Stimulated activated CD4-positive, alpha-beta T cell treated with anti-CD3 and anti-CD28 coated beads, Interleukin-12 subunit alpha, Interleukin-12 subunit beta, amount 100 ng/mL, for 24 hours (primary cell): ENCODE measurements around the gene HYAL2.
A peak's percentile ranks its signal among the peaks of the same experiment; 100 is the strongest.
"Not testable (repeated sequence)": the region's sequence is repeated elsewhere in the genome, so short reads cannot be mapped to it uniquely, and the experiment has no call there.

Experiments
- DNase-seq, 2 experiments: peaks; one replicate each; pipeline ENCODE4 v3.0.0-alpha.2; 2020; ENCODE audit warnings: low read depth in 2 of 2

The HYAL2 gene

DNA sequence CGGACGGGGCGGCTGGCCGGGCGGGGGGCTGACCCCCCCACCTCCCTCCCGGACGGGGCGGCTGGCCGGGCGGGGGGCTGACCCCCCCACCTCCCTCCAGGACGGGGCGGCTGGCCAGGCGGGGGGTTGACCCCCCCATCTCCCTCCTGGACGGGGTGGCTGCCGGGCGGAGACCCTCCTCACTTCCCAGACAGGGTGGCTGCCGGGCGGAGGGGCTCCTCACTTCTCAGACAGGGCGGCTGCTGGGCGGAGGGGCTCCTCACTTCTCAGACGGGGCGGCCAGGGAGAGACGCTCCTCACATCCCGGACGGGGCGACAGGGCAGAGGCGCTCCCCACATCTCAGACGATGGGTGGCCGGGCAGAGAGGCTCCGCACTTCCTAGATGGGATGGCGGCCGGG, 10.5 kb downstream of the HYAL2 start:
- DNase-seq, result not testable (repeated sequence)

DNA sequence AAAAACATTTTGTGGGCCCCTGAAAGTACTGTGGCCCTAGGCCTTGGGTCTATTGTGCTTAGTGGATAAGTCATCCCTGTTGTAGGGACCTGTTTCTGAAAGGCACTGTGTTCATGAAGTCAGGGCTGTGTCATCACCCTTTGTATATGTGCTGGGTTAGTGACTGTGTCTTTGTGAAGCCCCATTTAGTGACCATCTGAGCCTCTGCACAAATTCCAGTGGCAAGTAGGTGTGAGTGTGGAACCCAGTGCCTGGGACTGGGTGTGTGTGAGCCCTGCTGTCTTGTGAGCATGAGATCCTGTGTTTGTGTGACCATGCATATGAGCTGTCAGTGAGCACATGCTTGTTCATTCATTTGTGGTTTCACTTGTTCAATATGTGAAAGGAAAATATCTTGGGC, 17.9 kb downstream of the HYAL2 start:
- no peak for DNase-seq

DNA sequence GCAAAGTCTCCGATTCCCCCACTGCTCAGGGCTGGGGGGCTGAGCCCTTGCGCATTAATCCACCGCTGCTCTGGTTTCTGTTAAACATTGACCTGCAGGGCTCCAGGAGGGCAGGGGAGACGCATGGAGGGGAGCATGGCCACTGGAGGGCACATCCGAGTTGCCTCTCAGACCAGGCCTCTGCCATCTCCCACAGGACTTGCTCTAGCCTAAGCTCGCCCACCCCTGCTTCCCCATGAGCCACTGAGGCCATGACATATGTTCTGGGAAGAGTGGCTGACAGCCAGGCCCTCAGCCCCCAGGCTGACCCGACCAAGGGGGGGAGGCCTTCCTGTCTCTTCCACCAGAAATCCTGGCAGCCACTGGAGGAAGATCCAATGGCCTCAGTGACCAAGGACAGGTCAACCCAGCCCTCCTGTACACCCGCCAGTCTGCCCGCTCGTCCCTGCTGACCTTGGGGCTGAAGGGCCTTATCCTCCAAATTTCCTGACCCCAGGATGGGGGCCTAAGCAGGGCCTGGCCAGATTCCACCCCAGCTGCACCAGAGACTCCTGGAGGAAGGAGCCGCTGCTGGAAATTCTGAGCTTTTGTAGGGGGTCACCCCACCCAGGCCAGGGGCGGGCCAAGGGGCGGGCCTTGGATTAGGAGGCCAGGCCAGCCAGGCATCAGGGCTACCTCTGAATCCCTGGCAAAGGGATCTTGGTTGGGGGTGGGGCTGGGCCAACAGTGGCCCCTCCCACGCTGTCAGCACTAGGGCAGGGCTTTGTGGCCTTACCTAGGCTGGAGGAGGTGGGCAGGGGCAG, 19.3 kb downstream of the HYAL2 start, which contains the start of gene HYAL1:
Gene HYAL1 (minus strand): TSS at position 562 of the 803 bp plus-strand sequence. CDS start 618 bp downstream, outside the sequence.
- no peak for DNase-seq

DNA sequence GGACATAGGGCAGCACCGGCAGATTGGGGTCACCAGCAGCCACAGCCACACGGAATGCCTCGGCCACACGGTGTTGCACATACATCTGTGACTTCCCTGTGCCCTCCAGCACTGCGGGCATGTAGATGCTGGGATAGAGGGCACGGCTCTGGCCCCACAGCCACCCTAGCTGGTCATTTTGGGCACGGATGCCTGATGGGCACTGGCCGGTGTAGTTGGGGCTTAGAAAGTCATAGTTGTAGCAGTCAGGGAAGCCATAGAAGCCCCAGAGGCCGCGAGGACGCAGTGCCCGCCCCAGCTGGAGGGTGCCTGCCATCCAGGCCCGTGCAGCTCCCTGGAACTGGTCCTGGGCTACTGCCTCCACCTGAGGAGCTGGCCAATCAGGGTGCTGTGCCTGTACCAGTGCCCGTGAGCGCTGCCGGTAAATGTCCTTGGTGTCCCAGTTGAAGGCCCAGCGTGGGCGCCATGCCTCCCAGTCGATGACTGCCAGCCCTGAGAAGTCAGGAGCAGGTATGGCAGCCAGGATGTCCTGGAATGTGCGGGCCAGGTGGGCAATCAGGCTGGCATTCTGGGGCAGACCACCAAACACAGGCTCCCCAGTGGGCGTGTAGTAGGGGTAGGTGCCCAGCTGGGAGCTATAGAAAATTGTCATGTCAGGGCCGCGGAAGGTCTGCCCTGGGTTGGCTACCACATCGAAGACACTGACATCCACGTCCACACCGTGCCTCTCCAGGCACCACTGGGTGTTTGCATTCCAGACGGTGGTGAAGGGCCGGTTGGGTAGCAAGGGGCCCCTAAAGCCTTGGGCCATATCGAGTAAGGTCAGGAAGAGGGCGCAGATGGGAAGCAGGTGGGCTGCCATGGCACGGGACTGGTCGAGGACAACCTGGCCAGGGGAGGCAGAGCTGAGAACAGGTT, 20.2 kb downstream of the HYAL2 start:
- no peak for DNase-seq

DNA sequence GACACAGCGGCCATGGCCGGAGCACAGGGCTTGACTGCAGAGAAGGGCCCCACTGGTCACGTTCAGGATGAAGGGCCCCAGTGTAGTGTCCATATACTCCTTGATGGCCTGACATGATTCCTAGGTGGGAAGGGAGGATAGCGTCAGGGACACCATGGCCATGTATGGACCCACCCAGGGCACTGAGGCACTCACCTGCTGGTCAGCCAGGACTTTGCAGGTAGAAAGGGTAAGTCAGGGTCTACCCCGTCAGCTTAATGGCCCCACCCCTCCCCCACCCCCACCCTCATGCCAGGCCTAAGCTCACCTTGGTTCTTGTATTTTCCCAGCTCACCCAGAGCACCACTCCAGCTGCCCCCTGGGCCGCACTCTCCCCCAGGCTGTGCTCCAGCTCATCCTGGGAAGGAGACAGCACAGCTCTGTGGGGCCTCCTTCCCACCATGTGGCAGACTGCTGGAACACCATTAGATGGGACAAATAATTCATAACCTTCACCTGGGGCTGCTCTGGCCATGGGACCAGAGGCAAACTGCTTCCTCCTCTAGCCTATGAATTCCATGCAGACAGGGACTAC, 21.8 kb downstream of the HYAL2 start:
- DNase-seq, result no peak

DNA sequence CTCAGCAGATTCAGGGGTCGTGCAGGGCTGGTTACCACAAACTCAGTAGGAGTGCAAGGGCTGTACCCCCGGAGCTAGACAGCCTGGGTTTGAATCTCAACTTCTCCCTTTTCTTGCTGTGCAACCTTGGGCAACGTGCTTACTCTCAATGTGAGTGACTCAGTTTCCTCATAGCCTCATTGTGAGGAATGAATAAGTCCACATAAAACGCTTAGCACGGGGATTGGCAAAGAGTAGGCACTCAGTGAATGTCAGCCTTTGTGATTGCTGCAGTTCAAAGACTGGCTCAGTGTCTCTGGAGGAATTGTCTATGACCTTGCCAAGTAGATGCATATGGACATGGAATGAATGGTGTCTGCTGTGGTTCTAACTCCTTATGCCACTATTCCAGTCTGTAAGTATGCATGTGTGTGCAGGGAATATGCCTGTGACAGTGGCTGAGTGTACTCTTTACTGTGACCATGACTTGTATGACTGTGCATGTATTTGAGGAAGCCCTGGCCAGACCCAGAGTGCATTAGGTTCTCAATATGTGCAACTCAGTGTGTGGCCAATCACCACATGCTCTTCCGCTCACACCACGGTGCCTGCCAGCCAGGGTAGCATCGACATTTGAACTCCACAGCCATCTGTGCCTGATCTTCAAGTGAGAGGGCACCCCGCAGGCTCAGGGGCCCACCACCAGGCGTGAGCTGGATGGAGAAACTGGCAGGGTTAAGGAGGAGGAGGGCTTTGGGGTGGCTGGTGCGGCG, 22.4 kb downstream of the HYAL2 start:
- no peak for DNase-seq

DNA sequence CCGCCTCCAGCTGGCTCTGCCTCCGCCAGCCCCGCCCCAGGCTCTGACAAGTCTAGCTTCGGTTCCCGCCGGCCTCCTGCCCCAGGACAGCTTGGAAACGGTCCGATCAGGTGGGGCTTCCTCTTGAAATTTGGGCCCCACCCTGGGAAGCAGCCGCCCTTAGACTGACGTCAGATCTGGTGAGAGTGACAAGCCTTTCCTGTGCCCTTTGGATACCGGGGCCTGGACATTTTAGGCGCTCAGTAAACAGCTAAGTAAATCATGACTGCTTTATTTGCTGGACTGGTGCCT, 23.0 kb downstream of the HYAL2 start:
- DNase-seq, result no peak

DNA sequence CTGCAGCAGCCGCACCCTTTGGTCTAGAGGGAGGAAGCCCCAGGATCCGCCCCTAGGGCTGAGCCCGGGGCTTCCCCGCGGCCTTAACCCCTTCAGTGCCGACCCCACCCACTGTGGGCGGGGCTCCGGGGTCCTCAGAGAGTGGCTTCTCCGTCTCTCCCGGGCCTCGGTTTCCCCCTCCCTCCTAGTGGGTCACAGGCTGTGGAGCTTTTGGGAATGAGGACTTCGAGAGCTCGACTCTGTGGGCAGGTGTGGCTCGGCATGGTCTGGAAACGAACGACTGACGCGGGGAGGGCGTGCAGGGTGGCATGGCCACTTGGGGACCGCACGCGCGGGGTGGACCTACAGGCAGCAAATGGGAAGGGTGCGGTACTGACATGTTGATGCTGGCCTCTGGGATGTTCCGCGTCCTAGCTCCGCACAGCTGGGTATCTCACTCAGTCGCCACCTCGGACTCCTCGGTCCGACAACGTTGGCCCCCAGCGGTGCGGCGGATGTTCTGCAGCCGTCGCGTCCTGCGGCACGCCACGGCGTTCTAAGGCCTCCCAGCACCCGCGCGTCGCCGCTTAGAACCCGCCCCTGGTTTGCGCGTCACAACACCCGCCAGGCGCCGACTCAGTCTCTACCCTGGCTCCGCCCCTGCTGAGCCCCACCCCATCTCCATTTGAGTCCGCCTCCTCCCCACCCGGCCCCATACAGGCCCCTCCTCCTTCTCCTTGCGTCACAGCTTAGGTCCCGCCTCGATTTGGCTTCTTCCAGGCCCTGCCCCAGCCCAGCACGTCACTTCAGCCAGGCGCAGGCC, 23.5 kb downstream of the HYAL2 start, which contains the start of the genes HYAL3 and NAA80:
Gene HYAL3 (minus strand): TSS at position 570 of the 802 bp plus-strand sequence. CDS start 3,803 bp downstream, outside the sequence.
Gene NAA80 (minus strand): TSS at position 570 of the 802 bp plus-strand sequence. CDS start 1,942 bp downstream, outside the sequence.
- peak; percentile 99 for DNase-seq

DNA sequence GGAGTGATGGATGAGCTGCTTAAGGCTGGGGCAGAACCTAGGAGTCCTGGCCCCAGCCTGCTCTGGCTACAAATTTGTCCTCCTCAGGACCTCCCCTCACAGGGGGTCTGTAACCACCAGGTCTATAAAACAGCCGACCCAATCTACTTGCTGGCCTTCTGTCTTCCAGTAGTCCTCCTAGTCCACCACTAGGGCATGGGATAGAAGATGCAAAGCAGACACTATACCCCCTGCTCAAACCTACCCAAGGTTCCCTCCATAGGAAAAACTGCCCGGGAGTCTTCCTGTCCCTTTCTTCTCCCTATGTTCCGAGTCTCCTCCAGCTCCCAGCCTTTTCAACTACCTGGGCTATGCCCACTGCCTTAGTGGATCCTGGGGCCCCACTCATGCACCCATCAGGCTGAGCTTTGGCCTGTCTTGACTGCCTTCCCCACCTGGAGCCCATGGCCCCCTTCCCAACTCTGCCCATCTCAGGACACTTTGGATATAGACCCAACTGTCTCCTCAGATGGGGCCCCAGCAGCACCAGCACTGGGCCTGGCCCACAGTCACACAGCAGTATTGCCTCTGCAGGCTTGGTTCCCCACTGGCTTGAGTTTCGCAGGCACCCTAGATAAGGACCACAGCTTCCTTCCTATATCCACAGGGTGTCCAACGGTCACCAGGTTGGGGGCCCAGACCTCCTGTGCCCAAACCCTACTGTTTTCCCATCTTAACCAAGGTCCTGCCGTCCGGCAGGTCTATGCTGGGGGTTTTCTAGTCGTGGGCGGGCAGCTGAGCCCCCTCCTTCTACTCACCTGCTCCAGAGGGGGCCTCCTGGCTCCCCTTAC, 24.4 kb downstream of the HYAL2 start:
- no peak for DNase-seq

DNA sequence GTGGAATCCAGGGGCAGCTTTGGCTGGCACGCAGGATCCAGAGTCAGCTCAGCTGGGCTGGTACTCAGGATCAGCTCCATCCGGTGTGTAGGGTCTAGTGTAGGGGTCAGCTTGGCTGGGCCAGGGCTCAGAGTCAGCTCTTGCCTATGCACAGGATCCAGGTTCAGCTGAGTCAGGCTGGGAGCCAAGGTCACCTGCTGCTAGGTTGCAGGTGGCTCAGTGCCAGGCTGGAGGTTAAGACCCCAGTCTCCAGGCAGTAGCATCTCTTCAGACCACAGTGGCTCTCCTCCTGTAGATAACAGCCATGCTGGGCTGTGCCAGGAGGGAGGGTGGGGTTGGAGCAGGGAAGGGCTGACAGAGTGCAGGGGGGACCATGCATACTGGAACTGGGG, 25.2 kb downstream of the HYAL2 start:
- DNase-seq, result no peak

DNA sequence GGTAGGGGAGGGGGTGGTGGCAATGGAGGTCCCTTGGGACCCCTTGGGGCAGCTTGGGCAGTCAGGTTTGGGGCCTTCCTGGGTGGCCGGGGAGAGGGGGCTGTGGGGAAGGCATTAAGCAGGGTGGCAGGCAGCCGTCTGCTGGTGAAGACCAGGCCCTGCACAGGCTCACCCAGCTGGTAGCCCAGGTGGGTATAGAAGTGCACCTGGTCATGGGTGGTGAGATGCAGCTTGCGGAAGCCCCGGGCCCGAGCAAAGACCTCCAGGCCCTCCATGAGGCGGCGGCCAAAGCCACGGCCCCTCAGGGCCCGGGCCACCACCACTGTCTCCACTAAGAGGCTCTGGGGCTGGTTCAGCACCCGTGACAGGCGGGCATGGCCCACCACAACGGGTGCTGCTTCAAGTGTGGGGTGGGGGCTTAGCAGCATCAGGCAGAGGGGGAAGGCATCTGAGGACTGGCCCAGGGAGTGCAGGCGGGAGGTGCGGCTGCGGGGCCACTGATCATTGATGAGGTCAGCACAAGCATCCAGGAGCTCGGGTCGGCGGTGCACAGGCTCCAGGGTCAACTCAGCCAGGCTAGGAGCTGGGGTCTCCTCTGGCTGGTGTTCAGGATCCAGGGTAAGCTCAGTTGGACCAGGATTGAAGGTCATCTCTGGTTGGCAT, 25.7 kb downstream of the HYAL2 start:
- DNase-seq, result no peak

DNA sequence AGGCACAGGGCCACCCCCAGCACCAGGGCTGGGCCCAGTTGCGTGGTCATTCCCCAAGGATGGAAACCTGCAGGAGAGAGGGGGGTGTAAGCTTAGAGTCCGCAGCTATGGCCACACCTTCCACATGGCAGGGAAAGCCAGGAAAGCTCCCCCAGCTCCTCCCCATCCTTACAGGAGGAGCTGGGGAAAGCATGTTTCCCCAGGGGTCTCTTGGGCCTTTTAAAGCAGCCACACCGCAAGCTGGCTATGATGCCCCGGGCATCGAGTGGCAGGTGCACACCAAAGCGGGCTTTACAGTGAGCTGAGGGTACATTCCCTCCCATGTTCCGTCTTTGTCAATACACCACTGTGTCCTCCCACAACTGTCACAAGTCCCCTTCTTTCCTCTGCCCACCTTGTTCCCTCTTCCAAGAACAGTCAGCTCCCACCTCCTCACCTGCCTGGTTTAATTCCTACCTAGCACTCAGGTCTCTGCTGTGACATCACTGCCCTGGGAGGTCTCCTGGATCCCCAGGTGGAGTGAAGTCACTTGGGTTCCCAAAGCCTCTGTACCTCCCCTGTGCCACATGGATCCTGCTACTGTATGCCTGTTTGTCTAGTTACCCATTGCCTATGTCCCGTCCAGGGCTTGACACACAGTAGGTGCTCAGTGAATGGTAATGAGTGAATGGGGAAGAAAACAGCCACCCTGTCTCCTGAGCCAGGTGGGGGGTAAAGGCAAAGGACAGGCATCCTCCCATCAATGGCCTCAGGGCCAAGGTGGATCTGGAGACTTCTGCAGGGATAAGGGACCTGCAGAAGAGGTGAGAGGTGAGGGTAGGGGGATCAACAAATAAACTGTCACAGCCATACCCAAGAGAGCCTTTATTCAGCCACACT, 26.8 kb downstream of the HYAL2 start:
- no peak for DNase-seq

DNA sequence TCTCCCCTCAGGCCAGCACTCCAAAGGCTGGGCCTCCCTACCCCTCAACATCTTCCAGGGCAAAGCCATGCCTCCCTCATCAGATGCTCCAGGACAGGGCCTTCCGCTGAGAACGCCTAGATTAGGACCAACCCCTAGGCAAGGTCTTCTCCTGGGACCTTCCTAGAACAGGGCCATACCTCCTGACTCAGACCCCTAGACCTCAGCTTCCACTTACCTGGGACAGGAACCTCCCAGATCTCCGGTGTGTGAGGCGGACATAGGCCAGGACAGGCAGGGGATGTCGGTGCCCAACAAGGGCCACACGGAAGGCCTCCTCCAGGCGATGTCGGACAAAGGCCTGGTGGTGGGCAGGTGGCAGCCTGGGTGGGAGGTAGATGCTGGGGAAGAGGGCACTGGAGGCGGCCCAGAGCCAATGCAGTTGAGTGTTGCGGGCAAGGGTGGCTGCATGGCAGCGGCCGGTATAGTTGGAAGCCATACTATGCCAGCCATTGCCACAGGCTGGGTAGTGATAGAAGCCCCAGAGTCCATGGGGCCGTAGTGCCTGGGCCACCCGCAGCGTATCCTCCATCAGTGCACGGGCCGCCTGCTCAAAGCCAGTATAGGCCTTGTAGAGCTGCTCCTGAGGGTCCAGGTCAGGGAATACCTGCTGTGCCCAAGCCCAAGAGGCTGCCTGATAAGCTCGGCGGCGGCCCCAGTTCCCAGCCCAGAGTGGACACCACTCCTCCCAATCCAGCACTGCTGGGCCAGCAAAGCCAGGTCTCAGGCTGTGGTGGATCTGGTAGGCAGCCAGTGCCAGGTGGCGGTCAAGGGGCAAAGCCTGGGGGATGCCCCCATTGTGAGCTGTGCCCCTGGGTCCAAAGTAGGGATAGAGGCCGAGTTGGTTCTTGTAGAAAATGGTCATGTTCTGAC, 27.8 kb downstream of the HYAL2 start:
- no peak for DNase-seq

DNA sequence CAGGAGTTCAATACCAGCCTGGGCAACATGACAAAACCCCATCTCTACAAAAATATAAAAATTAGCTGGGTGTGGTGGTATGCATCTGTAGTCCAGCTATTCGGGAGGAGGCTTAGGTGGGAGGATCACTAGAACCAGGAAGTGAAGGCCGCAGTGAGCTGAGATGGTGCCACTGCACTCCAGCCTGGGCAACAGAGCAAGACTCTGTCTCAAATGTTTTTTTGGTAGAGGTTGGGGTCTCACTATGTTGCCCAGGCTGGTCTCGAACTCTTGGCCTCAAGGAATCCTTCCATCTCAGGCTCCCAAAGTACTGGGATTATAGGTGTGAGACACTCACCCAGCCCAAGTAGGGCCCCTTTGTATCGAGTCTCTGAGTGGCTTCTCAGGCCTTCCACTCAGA, 28.5 kb downstream of the HYAL2 start:
- DNase-seq, result no peak

DNA sequence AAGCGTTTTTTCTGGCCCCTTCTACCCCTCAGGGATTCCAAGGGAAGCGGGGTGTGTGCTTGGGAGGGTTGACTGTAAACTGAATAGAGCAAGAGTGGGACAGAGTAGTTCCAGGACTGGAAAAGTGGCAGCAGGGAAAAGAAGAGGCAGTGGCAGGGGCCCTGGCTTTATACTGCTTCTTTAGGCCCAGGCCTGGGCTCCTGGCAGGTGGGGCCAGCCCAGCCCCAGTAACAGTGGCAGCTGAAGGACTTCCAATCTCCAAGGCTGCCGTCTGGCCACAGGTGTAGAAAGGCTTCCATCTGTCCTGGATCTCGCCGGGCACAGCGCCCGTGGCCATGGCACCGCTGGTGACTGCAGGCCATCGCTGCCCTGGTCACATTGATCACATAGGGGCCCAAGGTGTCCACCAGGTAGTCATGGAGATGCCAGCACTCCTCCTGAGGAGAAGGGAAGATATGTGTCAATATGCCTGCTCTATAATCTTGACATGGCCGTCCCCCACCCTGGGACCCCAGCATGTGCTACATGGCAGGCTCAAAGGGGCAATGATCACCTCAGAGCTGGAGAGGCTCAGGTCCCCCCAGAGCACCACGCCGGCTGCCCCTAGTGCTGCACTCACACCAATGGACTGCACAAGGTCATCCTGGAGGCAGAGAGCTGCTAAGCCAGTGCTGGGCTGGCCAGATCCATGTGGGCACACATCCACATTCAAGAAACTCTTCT, 29.3 kb downstream of the HYAL2 start:
- no peak for DNase-seq
